GM18519 (cell line): ENCODE results near the gene MED12.

Experiments
- ATAC-seq: cut with Tn5 transposase; IDR thresholded peaks from one replicate; pipeline ENCODE4 v1.9.1; 2021; ENCODE audit warnings: mild to moderate bottlenecking, moderate library complexity; ENCODE audit not compliant: unreplicated experiment, low FRiP score

Gene MED12

DNA sequence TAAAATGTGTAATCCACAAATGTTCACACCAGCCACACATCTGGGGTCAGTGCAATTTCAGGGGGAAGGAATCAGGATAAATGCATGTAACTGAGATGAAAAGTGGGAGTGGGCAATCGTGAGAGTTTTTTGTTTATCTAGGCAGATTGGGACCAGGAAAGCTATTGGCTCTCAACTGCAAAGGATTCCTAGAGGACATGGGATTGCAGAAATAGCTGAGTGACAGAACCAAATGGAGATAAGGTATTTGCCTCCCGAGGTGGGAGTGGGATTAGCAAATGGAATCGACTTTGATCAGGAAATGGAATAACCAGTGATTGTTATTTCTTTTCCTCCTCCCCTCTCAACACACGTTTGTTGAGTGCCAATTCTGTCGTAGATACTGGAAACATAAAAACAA, 65.7 kb downstream of the MED12 start:
- ATAC-seq: no peak

DNA sequence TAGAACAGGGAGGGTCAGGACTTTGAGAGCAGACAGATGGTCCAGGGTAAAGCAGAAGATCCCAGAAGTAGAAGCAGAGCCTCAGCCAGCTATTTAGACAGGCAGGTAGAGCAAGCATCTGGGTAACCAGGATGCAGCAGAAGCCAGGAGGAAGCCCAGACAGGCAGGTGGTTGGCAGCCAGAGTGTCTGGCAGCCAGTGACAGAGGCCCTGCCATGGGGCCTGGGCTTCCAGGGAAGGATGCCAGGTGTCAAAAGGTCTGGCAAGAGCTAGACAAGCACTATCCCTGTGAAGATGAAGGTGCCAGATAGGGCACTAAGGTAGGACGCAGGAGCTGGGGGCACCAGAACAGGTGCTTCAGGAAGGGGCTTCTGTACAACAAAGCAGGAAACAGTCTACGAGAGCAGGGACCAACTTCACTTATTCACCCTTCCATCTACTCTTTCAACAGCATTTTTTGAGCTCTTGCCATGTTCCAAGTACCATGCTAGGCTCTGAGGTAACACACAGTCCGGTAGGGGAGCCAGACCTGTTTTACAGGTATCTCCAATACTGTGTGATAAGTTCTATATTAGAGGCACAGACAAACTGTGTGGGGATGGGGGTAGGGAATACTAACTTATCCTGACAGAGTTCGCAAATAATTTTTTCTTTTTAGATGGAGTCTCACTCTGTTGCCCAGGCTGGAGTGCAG, 66.6 kb downstream of the MED12 start:
- ATAC-seq: no peak

DNA sequence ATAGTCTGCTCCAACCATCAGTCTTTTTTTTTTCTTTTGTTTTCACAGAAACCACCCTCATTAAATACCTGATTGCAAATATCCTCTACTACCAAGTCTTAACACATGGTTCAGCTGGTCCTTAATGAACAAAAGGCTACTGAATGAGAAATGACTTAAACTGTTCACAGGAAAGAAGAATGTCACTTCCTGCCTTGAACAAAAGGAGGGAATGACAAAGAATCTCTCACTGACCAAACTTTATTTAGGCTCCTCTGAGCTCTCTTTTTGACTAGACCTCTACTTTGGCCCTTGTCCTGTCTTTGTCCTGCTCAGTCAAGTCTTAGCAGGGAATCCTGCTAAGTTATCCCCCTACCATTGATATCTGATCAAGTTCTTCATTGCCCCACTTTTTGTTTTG, 72.9 kb downstream of the MED12 start:
- no peak for ATAC-seq
